ENCODE data around the gene USP32.

Gene USP32

DNA sequence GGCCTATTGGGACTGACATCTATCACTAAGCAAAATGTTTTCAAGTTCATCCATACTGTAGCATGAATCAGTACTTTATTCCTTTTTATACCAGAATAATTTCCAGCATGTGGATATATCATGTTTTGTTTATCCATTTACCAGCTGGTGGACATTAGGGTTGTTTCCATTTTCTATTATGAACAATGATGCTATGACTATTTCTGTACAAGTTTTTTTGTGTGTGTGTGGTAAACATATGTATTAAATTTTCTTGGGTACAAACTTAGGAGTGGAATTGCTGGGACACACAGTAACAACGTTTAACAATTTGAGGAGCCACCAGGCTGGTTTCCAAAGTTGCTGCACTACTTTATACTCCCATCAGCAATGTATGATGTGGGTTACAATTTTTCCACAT lies 91.0 kb downstream of the USP32 start:
- DNase-seq (ENCODE audit: low spot score): no peak

DNA sequence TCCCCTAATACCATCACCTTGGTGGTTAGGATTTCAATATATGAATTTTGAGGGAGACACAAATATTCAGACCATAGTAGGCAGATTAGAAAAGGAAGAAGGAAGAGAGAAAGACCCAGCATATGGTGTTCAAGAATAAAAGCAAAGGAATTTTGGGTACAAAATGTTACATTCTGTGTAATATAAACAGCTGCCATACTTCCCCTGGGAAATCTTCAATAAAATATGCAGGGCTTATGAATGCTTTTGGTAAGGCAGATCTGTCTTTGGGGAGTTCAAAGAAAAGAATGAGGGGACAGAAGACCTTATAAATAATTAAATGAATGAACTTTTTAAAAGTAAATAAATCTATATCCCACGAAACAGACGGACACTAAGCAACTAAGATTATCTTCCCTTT lies 91.9 kb downstream of the USP32 start:
- DNase-seq (ENCODE audit: low spot score): no peak

DNA sequence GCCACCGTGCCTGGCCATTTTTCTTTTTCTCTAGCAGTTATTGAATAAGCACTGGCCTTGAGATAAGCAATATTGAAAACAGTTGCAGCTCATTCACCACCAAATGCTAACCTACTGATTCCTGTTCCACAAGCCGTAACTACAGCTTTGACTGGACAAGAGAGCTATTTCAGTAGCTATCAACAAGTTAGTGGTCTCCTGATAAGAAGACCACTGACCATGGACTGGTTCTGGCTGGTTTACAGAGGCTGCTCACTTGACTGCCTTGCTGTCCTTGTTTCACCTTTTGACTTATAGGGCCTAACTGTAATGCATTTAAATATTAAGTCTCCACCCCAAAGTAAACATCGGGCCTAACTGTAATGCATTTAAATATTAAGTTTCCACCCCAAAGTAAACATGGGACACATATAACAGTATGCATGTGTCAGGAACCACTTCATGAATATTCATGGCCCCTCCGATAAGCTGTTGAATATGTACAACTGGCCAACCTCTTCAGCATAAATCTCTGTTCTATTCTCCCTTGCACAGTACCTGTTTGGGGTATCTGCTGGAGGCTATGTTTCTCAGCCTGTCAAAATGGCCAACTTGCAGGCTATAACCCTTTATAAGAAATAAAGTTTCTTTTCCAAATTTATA lies 94.1 kb downstream of the USP32 start:
- no peak for DNase-seq (ENCODE audit: low spot score)

DNA sequence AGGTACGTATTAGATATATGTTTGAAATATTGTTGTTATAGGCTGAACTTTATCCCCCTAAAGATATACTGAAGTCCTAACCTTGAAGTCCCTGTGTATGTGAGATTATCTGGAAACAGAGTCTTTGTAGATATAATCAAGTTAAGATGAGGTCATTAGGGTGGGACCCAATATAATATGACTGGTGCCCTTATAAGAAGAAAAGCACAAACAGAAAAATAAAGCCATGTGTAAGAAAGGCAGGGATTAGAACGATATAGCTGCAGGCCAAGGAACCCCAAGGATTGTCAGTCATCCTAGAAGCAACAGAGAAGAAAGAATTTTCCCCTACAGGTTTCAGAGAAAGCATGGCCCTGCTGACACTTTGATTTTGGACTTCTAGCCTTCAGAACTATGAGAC lies 95.8 kb downstream of the USP32 start:
- DNase-seq (ENCODE audit: low spot score): no peak

DNA sequence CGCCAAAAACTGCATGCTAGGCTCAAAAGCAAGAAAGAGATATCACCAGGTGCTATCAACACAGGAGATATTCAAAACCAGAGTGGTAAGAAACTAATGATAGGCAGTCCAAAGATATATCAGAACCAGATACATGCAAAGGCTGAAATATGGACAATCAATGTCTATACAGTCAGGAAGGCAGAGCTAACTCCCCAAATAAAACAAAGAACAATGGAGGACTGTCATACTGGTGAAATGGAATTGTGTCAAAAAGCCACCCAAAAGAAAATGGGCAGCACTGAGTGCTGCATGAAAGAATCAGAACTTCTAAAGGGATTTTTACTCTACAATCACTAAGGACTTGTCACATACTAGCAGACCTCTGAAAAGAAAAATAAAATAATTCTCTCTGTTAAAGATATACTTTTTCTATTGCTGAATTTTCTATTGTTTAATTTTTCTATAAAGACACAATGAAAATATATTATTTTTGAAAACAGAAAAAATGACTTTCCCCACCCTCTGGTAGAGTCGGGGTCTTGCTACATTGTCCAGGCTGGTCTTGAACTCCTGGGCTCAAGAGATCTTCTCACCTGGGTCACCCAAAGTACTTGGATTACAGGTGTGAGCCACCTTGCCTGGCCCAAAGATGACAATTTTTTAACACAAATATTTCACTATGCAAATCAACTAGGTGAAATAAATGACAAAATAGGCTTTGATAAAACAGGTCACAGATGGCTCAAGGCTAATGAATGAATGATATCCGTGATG lies 98.2 kb downstream of the USP32 start:
- no peak for DNase-seq (ENCODE audit: low spot score)

DNA sequence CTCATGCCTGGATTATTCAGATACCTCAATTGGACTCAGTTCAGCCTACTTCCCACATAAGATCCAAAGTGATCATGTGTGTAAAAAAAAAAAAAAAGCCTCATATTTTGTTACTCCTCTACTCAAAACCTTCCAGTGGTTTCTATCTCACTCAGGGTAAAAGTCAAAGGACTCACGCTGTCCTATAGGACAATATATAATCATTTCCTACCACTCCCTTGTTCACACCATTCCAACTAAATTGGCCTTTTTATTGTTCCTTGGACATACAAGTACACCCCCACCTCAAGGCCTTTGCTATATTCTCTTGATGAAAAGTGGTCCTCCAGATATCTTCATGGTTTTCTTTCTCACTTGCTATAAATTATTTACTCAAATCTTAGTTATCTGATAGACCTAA lies 99.2 kb downstream of the USP32 start:
- DNase-seq (ENCODE audit: low spot score): no peak

DNA sequence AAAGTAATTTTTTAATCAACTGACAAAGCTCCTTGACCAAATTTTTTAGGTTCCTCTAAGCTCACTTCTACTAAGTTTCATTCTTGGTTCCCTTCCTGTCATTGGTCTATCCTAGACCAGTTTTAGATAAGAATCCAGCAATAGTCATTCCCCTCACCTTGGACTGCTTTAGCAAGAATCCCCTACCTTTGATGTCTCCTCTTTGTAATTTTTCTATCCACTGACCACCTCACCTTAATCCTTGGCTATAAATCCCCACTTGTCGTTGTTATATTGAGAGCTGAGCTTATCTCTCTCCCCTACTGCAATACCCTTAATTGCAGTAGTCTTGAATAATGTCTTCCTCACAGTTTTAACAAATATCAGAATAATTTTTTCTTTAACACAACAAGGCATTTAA lies 107.2 kb downstream of the USP32 start:
- DNase-seq (ENCODE audit: low spot score): no peak

DNA sequence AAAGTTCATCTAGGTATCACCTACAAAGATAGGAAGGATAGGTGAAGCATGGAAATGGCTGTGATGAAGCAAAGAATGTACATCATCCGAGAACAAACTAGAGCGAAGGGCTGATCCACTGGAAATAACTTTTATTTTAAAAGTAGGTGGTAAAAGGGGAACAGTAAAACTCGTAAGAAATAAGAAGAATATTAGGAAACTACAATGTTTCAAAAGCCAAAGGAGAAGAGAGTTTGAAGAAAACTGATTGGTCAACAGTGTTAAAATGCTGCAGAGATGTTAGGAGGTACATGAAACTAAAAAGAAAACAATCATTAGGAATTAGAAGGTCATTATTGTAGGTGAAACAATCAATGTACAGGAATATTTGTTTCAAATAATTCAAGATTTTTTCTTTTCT lies 108.1 kb downstream of the USP32 start:
- no peak for DNase-seq (ENCODE audit: low spot score)

DNA sequence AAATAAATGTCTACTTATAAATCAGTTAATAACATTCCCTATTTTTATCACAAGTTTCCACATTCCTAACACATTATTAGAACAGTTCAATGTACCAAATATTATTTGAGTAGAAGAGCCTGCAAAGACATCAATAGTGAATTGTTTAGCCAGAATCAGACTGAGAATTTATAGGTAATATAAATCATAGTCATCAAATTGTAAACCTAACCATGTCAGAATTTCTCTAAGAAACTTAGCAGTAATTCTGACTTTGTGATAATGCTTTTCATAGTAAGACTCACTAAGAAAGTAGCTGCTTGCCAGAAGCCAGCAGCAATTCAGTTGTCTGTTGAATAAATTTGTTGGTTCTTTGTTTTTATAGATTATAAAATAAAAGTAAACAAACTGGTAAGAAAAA lies 111.3 kb downstream of the USP32 start:
- no peak for DNase-seq (ENCODE audit: low spot score)

DNA sequence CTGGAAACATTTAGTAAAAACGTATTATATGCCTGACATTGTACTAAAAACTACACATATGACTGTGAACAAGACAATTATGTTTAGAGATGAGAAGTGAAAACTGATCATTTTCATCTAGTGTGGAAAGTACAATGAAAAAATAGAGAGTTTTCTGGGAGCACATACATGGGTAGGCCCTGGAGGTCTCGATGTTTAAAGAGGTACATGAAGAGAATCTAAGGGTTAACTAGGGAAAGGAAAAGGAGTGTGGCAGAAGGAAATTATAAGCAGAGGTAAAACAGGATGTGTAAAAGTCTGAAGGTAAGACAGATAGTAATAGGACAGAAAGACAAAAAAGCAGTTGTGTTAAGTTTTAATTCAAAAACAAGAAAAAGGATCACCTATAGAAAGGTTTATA lies 113.7 kb downstream of the USP32 start:
- no peak for DNase-seq (ENCODE audit: low spot score)

DNA sequence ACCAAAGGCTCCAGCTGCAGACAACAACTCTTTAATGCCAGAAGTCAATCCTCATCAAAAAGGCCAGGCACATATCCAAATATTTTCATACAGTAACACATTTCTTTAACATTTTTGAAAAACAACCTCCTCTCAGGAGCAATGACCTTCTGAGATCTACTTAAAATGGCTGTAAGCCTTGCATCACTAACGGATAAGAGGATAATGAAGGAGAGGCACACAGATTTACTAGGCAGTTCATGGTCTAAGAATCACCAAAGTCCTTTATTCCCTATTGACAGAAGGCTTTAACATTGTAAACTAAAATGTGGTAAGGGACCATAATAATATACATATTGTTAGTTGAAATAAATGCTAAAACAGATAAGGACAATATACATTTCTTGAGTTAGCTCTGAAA lies 114.7 kb downstream of the USP32 start:
- no peak for DNase-seq (ENCODE audit: low spot score)

DNA sequence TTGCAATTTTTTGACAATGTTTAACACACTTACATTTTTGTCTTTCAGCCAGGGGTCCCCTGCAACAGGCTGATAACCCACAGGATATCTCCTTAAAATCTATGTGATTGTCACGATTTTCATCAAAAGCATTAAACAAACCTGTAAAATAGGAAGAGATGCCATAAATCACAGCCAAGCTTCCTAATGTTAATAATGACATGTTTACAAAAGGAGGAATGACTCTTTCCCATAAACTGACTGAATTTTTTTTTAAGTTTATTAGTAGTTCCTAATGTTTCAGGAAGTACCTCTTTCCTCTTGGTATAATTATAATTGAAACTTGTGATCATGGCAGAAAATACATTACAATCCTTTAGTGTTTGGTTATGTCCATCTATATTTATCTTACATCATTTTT lies 122.5 kb downstream of the USP32 start:
- no peak for DNase-seq (ENCODE audit: low spot score)

DNA sequence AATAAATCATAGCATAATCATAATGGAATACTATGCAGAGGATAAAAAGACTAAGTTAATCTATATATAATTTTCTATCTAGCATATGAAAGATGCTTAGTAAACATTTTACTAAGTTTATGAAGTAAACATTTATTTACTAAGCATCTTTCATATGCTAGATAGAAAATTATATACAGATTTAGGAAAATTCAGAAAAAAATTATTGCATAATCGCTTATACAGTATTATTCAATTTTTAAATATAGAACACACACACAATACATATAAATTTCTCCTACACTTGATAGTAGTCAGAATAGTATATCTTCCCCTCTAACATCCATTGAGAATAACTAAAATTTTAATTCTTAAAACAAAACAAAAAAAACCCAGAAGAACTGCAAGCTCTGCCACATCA lies 131.4 kb downstream of the USP32 start:
- DNase-seq (ENCODE audit: low spot score): no peak

DNA sequence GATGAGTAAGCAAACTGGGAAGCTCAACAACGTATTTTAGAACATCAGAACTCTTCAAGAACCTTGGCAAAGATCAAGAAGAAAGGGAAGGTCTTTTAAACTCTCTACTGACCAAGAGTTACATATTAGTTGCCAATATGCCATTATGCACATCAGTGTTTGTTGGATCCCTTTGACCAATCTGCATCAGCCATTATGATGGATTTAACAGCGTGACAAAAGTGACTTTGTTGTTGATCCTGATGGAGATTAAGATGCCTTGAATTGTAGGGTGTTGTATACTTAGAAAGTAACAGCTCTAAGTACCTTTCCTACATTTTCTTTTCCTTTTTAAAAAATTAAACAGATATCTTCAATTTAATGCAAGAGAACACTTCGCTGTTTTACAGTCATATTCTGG lies 133.6 kb downstream of the USP32 start:
- DNase-seq (ENCODE audit: low spot score): no peak

DNA sequence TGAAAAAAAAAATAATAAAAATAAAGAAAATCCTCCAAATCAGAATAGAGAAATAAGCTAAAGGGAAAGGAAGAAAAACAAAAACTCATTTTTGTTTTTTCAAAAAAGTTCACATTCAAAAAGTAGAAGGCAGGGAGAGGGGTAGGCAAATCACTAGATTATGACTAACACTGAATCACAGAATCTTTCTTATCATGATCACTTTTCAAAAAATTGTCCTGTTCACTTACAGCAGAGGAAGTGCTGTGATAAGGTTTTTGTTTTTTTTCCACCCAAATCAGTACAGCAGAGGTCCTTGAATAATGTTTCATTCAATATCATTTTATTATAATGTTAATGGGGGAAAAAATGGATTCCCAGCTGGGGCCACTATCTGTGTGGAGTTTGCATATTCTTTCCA lies 135.8 kb downstream of the USP32 start:
- DNase-seq (ENCODE audit: low spot score): no peak

DNA sequence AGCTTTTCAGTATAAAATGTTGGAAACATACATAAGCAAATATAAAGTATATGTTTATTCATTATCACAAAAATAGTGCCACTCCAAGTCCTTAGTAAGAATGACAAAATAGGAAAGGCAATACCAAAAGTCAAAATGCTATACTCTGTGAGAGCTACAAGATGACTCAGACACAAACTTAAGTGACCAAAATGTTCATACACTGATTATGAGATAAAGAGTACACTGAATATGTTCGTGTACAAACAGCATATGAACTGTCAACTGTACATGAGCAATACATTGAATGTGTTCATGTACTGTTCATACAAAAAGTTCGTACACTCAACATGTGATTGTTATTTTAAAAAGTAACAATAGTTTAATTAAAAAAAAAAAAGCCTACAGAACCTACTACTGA lies 138.9 kb downstream of the USP32 start:
- no peak for DNase-seq (ENCODE audit: low spot score)

DNA sequence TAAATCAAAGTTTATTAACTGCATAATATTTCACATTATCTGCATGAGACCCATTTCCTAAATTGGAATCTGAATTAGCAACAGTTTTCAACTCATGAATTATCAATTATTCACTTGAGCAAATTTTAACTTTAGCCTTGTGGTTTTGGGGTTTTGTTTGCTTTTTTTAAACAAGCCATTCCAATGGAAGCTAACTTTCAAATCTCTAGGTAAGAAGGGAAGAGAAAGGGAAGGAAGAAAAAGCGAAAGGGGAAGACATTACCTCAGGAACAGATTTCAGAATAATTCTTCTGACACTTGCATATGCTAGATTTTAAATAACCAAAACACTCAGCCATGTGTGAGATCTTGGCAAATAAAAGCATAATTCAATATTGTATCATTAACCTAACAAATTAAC lies 139.5 kb downstream of the USP32 start:
- no peak for DNase-seq (ENCODE audit: low spot score)

DNA sequence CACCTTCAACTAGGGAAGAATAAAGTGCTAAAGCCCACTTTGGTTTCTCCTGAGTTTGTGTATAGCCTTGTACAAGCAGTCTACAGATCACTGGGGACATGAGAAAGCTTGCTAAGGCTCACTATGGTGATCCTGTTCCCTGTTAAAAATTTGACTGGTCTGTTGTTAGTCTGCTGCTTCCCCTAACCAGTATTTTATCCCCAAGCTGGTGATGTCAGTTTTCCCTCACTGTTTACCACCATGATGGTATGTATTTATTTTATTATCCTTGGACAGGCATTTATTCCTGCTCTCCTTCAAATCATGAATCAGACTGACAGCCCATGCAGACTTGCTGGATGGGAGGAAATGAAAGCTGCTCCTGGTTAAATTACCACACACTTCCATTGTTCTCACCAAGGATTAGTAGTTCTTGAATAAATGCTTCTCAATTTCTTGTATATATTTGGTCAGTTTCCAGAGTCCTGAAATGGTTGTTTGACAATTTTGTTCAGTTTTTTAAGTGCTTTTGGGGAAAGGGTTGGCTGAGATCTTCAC lies 142.6 kb downstream of the USP32 start:
- DNase-seq (ENCODE audit: low spot score): no peak

DNA sequence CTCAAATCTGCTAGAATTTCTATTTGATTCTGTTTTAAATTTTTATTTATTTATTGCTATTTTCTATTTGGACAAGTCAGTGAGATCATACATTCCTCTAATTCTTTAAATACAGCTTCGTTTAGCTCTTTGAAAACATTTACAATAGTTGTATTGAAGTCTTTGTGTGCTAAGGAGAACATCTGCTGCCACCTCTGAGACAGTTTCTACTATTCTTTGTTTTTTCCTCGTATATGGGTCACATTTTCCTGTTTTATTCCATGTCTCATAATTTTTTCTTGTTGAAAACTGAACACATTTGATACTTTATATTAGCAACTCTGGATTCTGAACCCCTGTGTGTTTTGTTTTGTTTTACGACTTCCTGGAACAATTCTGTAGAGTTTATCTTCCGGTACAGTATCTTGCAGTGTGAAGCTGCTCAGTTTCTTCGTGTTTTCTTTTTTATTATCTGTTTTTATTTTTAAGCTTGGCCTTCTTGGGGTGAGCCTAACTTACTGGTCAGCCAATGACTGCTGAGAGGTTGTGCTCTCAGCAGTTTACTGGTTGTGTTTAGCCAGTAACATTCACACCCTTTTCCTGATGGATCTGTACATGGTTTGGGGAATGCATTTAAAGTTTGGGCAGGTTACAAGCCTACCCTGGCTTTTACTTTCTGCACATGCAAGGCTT lies 143.2 kb downstream of the USP32 start:
- no peak for DNase-seq (ENCODE audit: low spot score)

DNA sequence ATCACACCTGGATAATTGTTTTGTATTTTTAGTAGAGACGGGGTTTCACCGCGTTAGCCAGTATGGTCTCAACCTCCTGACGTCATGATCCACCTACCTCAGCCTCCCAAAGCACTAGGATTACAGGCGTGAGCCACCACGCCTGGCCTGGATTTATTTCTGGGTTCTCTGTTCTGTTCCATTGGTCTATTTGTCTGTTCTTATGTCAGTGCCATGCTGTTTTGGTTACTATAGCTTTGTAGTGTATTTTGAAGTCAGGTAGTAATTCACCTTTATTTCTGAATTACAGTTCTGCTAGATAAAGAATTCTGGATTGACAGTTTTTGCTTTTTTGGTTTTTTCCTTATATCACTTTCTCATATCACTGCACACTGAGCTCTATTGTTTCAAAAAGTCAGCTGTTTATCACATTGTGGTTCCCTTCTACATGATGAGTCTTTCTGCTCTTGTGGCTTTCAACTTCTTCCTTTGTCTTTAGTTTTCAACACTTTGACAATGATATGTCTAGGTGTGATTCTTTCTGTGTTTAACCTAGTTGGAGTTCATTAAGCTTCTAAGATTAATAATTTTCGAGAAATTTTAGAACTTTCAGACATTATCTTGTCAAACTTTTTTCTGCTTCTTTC lies 144.0 kb downstream of the USP32 start:
- no peak for DNase-seq (ENCODE audit: low spot score)

DNA sequence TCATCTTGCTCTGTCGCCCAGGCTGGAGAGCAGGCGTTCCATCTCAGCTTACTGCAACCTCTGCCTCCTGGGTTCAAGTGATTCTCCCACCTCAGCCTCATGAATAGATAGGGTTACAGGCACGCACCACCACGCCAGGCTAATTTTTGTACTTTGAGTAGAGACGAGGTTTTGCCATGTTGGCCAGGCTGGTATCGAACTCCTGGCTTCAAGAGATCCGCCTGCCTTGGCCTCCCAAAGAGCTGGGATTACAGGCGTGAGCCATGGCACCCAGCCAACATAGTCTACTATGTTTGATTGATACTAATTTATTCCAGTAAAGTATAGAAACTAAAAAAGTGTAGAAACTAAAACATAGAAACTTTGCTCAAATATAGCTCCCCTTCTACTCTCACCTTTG lies 147.3 kb downstream of the USP32 start:
- no peak for DNase-seq (ENCODE audit: low spot score)

DNA sequence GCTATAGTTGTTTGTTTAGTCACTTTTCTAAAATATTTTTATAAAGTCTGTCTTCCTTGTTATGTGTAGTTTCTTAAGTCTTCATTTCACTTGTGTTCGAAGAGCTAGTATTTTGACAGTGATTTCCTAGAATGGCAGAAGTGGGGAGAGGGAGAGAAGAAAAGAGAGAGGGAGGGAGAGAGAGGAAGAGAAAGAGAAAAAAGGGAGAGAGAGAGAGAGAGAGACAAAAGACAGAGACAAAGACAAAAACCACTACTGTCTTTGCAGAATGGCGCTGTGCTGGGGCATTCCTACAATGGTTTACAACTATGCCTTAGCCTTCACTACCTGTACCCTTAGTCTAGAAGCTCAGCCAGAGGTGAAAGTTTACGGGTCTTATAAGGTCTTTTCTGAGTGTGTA lies 151.6 kb downstream of the USP32 start:
- no peak for DNase-seq (ENCODE audit: low spot score)

DNA sequence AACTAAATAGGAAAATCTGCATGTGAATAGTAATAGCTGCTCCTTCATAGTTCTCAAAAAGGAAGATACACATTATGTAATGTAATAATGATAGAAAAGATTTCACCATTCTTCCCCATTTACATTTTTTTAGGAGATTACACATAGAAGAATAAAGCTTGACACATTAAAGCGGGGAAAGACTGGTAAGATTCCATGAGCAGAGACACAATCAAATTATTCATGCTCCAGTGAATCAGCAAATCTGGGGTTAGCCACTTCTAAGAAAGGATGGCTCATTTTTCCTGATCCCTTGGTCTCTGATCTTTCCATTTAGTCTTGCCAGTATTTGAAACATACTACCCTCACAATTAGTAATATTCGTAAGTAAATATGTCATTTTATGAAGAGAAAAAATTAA lies 160.2 kb downstream of the USP32 start:
- DNase-seq (ENCODE audit: low spot score): peak; percentile 46
